IMR-90 (cell line): ENCODE data around the gene KMT2D. TPM values are rescaled to one million over a fixed set of nuclear protein-coding genes. Genes with fewer than 3 reads are reported as not detected.

Source experiments
- ATAC-seq: fragments of 200-7000 bp; cut with Tn5 transposase; 2 replicates; pipeline ENCODE4 v1.9.1; 2020; ENCODE audit warnings: low read depth, mild to moderate bottlenecking, moderate library complexity
- BruUV-seq: library from RNA; stranded (reverse); fragments of 400-500 nt; replicated peaks from 2 replicates; lab custom pipeline; 2021; lab: Mats Ljungman, UMichigan
- CTCF ChIA-PET: fragments of 300-600 bp; formaldehyde crosslinking; extraction: SDS; loops from one replicate; lab custom pipeline; 2021; ENCODE audit warnings: antibody characterized with exemption; lab: Yijun Ruan, JAX
- POLR2A ChIA-PET: fragments of 300-600 bp; sonication (Branson Sonifier 250); formaldehyde crosslinking; loops from one replicate; lab custom pipeline; 2022; ENCODE audit warnings: antibody characterized with exemption; ENCODE audit not compliant: unreplicated experiment; lab: Charles Lee
- DNase-seq: peaks from one replicate; pipeline ENCODE4 v3.0.0; 2013
- H2AFZ ChIP-seq: replicated peaks from 2 replicates; pipeline ENCODE3; 2013; ENCODE audit warnings: low read length, mild to moderate bottlenecking; ENCODE audit not compliant: poor library complexity
- H2AK5ac ChIP-seq: 2 replicates; pipeline ENCODE4 v1.6.1; 2013; ENCODE audit warnings: low read depth, low read length, inconsistent platforms
- H2AK9ac ChIP-seq: replicated peaks from 2 replicates; pipeline ENCODE3; 2013; ENCODE audit warnings: mild to moderate bottlenecking, low read depth, low read length, moderate library complexity; ENCODE audit not compliant: poor library complexity
- H2BK120ac ChIP-seq: 2 replicates; pipeline ENCODE4 v1.6.1; 2013; ENCODE audit warnings: low read depth, low read length, inconsistent platforms
- H2BK15ac ChIP-seq: 3 replicates; pipeline ENCODE4 v1.6.1; 2013; ENCODE audit warnings: low read depth, low read length, inconsistent platforms
- H2BK20ac ChIP-seq: 2 replicates; pipeline ENCODE4 v1.6.1; 2013; ENCODE audit warnings: low read depth, mild to moderate bottlenecking, inconsistent platforms, low read length, moderate library complexity
- H2BK5ac ChIP-seq: 2 replicates; pipeline ENCODE4 v1.6.1; 2013; ENCODE audit warnings: mild to moderate bottlenecking, low read depth, low read length, inconsistent platforms; ENCODE audit not compliant: poor library complexity, severe bottlenecking
- H3K14ac ChIP-seq: replicated peaks from 2 replicates; pipeline ENCODE4 v1.6.1; 2013; ENCODE audit warnings: low read depth, low read length, inconsistent platforms
- H3K18ac ChIP-seq: 2 replicates; pipeline ENCODE4 v1.6.1; 2013; ENCODE audit warnings: low read depth, low read length, control low read depth
- H3K23ac ChIP-seq: 2 replicates; pipeline ENCODE4 v1.6.1; 2013; ENCODE audit warnings: low read depth, low read length, inconsistent platforms
- H3K27ac ChIP-seq: 2 replicates; pipeline ENCODE4 v1.5.1; 2013; ENCODE audit warnings: mild to moderate bottlenecking, control low read depth, low read length; ENCODE audit not compliant: insufficient read depth
- H3K27me3 ChIP-seq: 2 replicates; pipeline ENCODE4 v1.6.1; 2013; ENCODE audit warnings: low read length; ENCODE audit not compliant: control insufficient read depth, insufficient read depth
- H3K36me3 ChIP-seq: 2 replicates; pipeline ENCODE4 v1.6.1; 2013; ENCODE audit warnings: low read length, mixed read lengths; ENCODE audit not compliant: control insufficient read depth, insufficient read depth
- H3K4ac ChIP-seq: 2 replicates; pipeline ENCODE4 v1.6.1; 2013; ENCODE audit warnings: low read depth, low read length, inconsistent platforms
- H3K4me1 ChIP-seq: 2 replicates; pipeline ENCODE4 v1.6.1; 2013; ENCODE audit warnings: low read length, mixed read lengths; ENCODE audit not compliant: control insufficient read depth, insufficient read depth
- H3K4me2 ChIP-seq: 2 replicates; pipeline ENCODE4 v1.6.1; 2013; ENCODE audit warnings: low read depth, mild to moderate bottlenecking, control low read depth, low read length, moderate library complexity
- H3K4me3 ChIP-seq: 2 replicates; pipeline ENCODE4 v1.5.1; 2013; ENCODE audit warnings: low read depth, mild to moderate bottlenecking, control low read depth, low read length, moderate library complexity; ENCODE audit not compliant: insufficient read depth
- H3K56ac ChIP-seq: 2 replicates; pipeline ENCODE4 v1.6.1; 2013; ENCODE audit warnings: low read length, inconsistent platforms; ENCODE audit not compliant: insufficient read depth; ENCODE audit errors: extremely low read depth
- H3K79me1 ChIP-seq, 2 experiments: 2 replicates each; pipeline ENCODE4 v1.6.1; 2013; ENCODE audit warnings: low read length in 2 of 2, inconsistent platforms in 1 of 2, low read depth in 1 of 2
- H3K9ac ChIP-seq: 2 replicates; pipeline ENCODE4 v1.6.1; 2013; ENCODE audit warnings: low read depth, low read length, control low read depth
- H3K9me1 ChIP-seq: 2 replicates; pipeline ENCODE4 v1.6.1; 2013; ENCODE audit warnings: low read length, inconsistent platforms; ENCODE audit not compliant: insufficient read depth
- H3K9me3 ChIP-seq: 2 replicates; pipeline ENCODE4 v1.6.1; 2013; ENCODE audit warnings: low read length; ENCODE audit not compliant: control insufficient read depth, insufficient read depth
- H4K20me1 ChIP-seq: 2 replicates; pipeline ENCODE4 v1.6.1; 2013; ENCODE audit warnings: low read length, inconsistent platforms; ENCODE audit not compliant: insufficient read depth
- H4K5ac ChIP-seq: 2 replicates; pipeline ENCODE4 v1.6.1; 2013; ENCODE audit warnings: mild to moderate bottlenecking, low read depth, low read length, control low read depth
- H4K8ac ChIP-seq, 2 experiments: 2 replicates each; pipeline ENCODE4 v1.6.1; 2013; ENCODE audit warnings: low read depth in 2 of 2, low read length in 2 of 2, control low read depth in 1 of 2, inconsistent platforms in 1 of 2
- H4K91ac ChIP-seq: 2 replicates; pipeline ENCODE4 v1.6.1; 2013; ENCODE audit warnings: low read depth, low read length, inconsistent platforms; ENCODE audit not compliant: insufficient read depth
- BHLHE40 ChIP-seq: fragments of 150-350 bp; IDR thresholded peaks from 2 replicates; pipeline ENCODE4 v1.6.1; 2016; ENCODE audit warnings: mild to moderate bottlenecking, low read depth, low read length
- CEBPB ChIP-seq: IDR thresholded peaks from 2 replicates; pipeline ENCODE4 v1.6.1; 2012; ENCODE audit warnings: low read depth, low read length, improper control_type of control experiment
- CHD1 ChIP-seq: IDR thresholded peaks from 2 replicates; pipeline ENCODE4 v1.6.1; 2012; ENCODE audit warnings: low read depth, low read length, improper control_type of control experiment
- FOS ChIP-seq: fragments of 150-350 bp; IDR thresholded peaks from 2 replicates; pipeline ENCODE4 v1.6.1; 2016; ENCODE audit warnings: low read depth, low read length
- MAFK ChIP-seq: IDR thresholded peaks from 2 replicates; pipeline ENCODE4 v1.6.1; 2012; ENCODE audit warnings: low read depth, low read length, improper control_type of control experiment
- MAZ ChIP-seq: IDR thresholded peaks from 2 replicates; pipeline ENCODE4 v1.6.1; 2012; ENCODE audit warnings: low read depth, mild to moderate bottlenecking, low read length, improper control_type of control experiment, moderate library complexity, borderline replicate concordance
- MXI1 ChIP-seq: IDR thresholded peaks from 2 replicates; pipeline ENCODE4 v1.6.1; 2012; ENCODE audit warnings: low read depth, mild to moderate bottlenecking, low read length, moderate library complexity, borderline replicate concordance
- POLR2A ChIP-seq: IDR thresholded peaks from 2 replicates; pipeline ENCODE4 v1.6.1; 2012; ENCODE audit warnings: mild to moderate bottlenecking, low read depth, low read length
- RAD21 ChIP-seq: IDR thresholded peaks from 2 replicates; pipeline ENCODE4 v1.6.1; 2012; ENCODE audit warnings: low read length, improper control_type of control experiment
- RCOR1 ChIP-seq: IDR thresholded peaks from 2 replicates; pipeline ENCODE4 v1.6.1; 2012; ENCODE audit warnings: mild to moderate bottlenecking, low read length, improper control_type of control experiment; ENCODE audit not compliant: insufficient replicate concordance
- RFX5 ChIP-seq: IDR thresholded peaks from 2 replicates; pipeline ENCODE4 v1.8.0; 2012; ENCODE audit warnings: low read depth, mild to moderate bottlenecking, low read length, moderate library complexity
- SMC3 ChIP-seq: fragments of 150-350 bp; IDR thresholded peaks from 2 replicates; pipeline ENCODE4 v1.6.1; 2016; ENCODE audit warnings: low read depth, mild to moderate bottlenecking, antibody characterized with exemption, low read length, moderate library complexity
- USF2 ChIP-seq: fragments of 150-350 bp; IDR thresholded peaks from 2 replicates; pipeline ENCODE4 v1.6.1; 2017; ENCODE audit warnings: mild to moderate bottlenecking, antibody characterized with exemption, low read length, low read depth
- WGBS, 2 experiments: methylation state at CpG; one replicate each; pipeline versions ENCODE4 v1.1.5 to v1.1.7; 2013; ENCODE audit warnings: missing lambda C conversion rate in 2 of 2; ENCODE audit not compliant: insufficient read length in 1 of 2; ENCODE audit errors: extremely low coverage in 2 of 2; 5-methylcytosine and 5-hydroxymethylcytosine counted together
- dilution Hi-C: fragments of 300-500 bp; cut with HindIII; formaldehyde crosslinking; loops from one replicate; pipeline ENCODE4 v1.14.3; 2018; ENCODE audit warnings: low sequenced_read_pairs; ENCODE audit not compliant: unreplicated experiment
- in situ Hi-C: fragments of 300-500 bp; cut with MboI; formaldehyde crosslinking; loops from 3 replicates; pipeline ENCODE4 v1.14.3; 2019; ENCODE audit warnings: low sequenced_read_pairs, inconsistent platforms, mixed read lengths
- intact Hi-C: fragments of 100-400 bp; cut with micrococcal nuclease; formaldehyde crosslinking; loops from 2 replicates; pipeline ENCODE4 v1.10.0; 2022
- polyA plus RNA-seq, 3 experiments: library from polyadenylated mRNA; depleted of rRNA; stranded (reverse); fragments of >200 nt; gene quantifications; 2 replicates each; pipeline ENCODE4 v1.2.3, GENCODE V29; 2012; ENCODE audit warnings: low replicate concordance in 1 of 3
- total RNA-seq: library from RNA; depleted of rRNA; stranded (reverse); fragments of >200 nt; gene quantifications from 2 replicates; pipeline ENCODE4 v1.2.3, GENCODE V29; 2012
- TF ChIP-seq, protein P1 (sequence below): fragments of 150-350 bp; IDR thresholded peaks from 2 replicates; pipeline ENCODE4 v1.6.1; 2016; ENCODE audit warnings: low read depth, mild to moderate bottlenecking, low read length, moderate library complexity, borderline replicate concordance
- TF ChIP-seq, protein P2 (sequence below): conservative IDR thresholded peaks from 2 replicates; pipeline ENCODE4 v1.5.1; 2012; ENCODE audit warnings: mild to moderate bottlenecking, low read depth, low read length, improper control_type of control experiment

KMT2D gene
- total and polyA plus RNA-seq, 2 of the 4 experiments (the other 2 are of a cell fraction): 6.6 to 25.2 TPM

GRCh38 chr12:49026678-49027480 is 33.7 kb downstream of the KMT2D start:
- CTCF ChIA-PET: no interaction called here
- H3K9me3 ChIP-seq: no peaks in the 10 kb centered on the region
- no peak overlapping the region for H4K8ac ChIP-seq
- H3K4me2 ChIP-seq: no peak overlapping the region
- TSS peak; percentile 60 for BruUV-seq
- H3K18ac ChIP-seq: no peak overlapping the region
- H2BK15ac ChIP-seq: no peak overlapping the region
- H3K4me3 ChIP-seq: no peak overlapping the region
- H2AK9ac ChIP-seq: no peak overlapping the region
- no peak overlapping the region for H3K4ac ChIP-seq
- in situ Hi-C loops (no loop called here), intact Hi-C loops (no loop called here), dilution Hi-C loops (no loop called here)
- DNase-seq (no peak), ATAC-seq (no peak)
- no peak overlapping the region for H4K5ac ChIP-seq
- no peaks in the 10 kb centered on the region for H3K9me1 ChIP-seq
- peaks cover 16% of the 10 kb centered on the region for H4K20me1 ChIP-seq
- H2AK5ac ChIP-seq: no peak overlapping the region
- H2BK5ac ChIP-seq: no peak overlapping the region
- H3K36me3 ChIP-seq: peaks cover 84% of the 10 kb centered on the region
- H2BK120ac ChIP-seq: no peak overlapping the region
- no peak overlapping the region for H3K14ac ChIP-seq
- no peak overlapping the region for H4K91ac ChIP-seq
- H3K9ac ChIP-seq: no peak overlapping the region
- H3K27ac ChIP-seq: no peak overlapping the region
- no peak overlapping the region for H2BK20ac ChIP-seq
- no peak overlapping the region for H3K23ac ChIP-seq
- peaks cover 24 to 64% of the 10 kb centered on the region in 2 experiments for H3K79me1 ChIP-seq
- 97% methylated on average over 19 of the region's 26 CpGs; no CpG with 5 or more reads in 1 of the 2 experiments for WGBS, 2 experiments
- no peaks in the 10 kb centered on the region for H3K27me3 ChIP-seq
- H2AFZ ChIP-seq: no peak overlapping the region
- POLR2A ChIA-PET: no interaction called here
- H3K56ac ChIP-seq: no peak overlapping the region
- H3K4me1 ChIP-seq: no peaks in the 10 kb centered on the region
- TF ChIP-seq RCOR1 (no peak), MAFK (no peak), CHD1 (no peak), MAZ (no peak), CEBPB (no peak), FOS (no peak), RFX5 (no peak), SMC3 (no peak), POLR2A (no peak), USF2 (no peak), RAD21 (no peak), MXI1 (no peak), BHLHE40 (no peak)
- TF ChIP-seq, protein P1, sequence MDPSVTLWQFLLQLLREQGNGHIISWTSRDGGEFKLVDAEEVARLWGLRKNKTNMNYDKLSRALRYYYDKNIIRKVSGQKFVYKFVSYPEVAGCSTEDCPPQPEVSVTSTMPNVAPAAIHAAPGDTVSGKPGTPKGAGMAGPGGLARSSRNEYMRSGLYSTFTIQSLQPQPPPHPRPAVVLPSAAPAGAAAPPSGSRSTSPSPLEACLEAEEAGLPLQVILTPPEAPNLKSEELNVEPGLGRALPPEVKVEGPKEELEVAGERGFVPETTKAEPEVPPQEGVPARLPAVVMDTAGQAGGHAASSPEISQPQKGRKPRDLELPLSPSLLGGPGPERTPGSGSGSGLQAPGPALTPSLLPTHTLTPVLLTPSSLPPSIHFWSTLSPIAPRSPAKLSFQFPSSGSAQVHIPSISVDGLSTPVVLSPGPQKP: no peak
- TF ChIP-seq, protein P2, sequence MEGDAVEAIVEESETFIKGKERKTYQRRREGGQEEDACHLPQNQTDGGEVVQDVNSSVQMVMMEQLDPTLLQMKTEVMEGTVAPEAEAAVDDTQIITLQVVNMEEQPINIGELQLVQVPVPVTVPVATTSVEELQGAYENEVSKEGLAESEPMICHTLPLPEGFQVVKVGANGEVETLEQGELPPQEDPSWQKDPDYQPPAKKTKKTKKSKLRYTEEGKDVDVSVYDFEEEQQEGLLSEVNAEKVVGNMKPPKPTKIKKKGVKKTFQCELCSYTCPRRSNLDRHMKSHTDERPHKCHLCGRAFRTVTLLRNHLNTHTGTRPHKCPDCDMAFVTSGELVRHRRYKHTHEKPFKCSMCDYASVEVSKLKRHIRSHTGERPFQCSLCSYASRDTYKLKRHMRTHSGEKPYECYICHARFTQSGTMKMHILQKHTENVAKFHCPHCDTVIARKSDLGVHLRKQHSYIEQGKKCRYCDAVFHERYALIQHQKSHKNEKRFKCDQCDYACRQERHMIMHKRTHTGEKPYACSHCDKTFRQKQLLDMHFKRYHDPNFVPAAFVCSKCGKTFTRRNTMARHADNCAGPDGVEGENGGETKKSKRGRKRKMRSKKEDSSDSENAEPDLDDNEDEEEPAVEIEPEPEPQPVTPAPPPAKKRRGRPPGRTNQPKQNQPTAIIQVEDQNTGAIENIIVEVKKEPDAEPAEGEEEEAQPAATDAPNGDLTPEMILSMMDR: no peak
